ENCODE results near the gene ATP6V0A1. TPM values are rescaled to one million over a fixed set of nuclear protein-coding genes. Genes with fewer than 3 reads are reported as not detected.

The ATP6V0A1 gene
- total RNA-seq, 1 experiment from 2014 or later = 55.1 TPM

DNA sequence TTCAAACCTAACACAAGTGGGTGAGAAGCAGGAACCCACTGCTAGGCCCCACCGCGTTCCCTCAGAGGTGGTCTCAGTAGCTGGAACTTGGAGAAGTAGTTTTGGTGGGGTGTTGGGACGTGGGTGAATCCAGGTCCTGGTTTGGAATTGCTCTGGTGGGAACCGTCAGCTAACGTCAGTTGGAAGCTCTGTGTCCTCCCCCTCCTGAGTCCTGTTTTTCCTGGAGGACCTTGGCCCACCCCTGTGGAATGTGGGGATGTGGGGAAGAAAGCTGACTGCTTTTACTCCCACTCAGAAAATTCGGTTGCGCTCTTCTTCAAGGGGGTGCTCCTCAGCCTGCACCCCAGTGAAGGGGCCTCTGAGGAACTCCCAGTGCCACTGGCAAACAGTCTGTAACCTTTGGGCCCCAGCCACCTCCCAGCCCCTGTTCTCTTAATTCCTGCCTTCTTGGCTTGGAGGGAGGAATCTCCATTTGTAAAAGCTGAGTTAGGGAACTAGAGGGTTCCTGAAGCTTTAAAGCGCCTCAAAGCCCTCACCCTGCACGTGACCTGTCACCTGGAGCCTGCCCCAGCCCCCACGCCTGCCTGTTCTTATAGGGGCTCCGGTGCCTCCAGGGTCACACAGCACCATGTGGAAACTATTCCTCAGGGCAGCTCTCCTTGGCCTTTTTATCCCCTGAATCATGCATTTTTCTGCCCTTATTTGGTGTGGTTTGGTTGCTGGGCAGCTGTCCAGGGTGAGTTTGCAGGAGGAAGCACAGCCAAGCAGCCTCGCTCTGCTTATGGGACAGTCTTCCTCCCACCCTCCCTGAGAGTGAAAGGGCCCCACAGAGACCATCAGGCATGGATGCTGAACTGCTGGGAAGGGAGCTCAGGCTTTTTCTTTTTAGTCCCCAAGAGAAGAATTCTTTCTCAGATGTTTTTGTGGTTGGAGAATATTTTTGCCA is 61.1 kb downstream of the ATP6V0A1 start:
- Histone ChIP-seq H3K36me3 (ENCODE audit: low read depth) (0 out of 2 replicates have a peak, but pooled peaks cover 3% of the 10 kb centered on the region), H3K79me2 (ENCODE audit: low read depth) (no peaks in the 10 kb centered on the region), H3K4me3 (peak overlapping the region; percentile 5; the same call in 1 of the 2 replicates), H3K4me1 (replicated peaks; ENCODE audit: insufficient read depth) (peaks cover 53% of the 10 kb centered on the region), H3K27me3 (ENCODE audit: insufficient read depth, low read depth) (no peaks in the 10 kb centered on the region), H3K9me3 (ENCODE audit: insufficient read depth, low read depth) (no peaks in the 10 kb centered on the region), H3K27ac (peak overlapping the region; percentile 89), H3F3A (ENCODE audit: insufficient read depth, low read depth) (peaks cover 50% of the 10 kb centered on the region), H4K20me1 (ENCODE audit: insufficient read depth) (no peaks in the 10 kb centered on the region), H2AFZ (no peak overlapping the region), H3K4me2 (peak overlapping the region; percentile 67), H3K9me2 (ENCODE audit: insufficient read depth) (no peaks in the 10 kb centered on the region)
- peak; percentile 87 to 95 for DNase-seq
- ChIA-PET POLR2A (ENCODE audit: unreplicated experiment) (interaction anchor here (0.6 to 2.0 kb wide), 11 partner anchors 13 to 841 kb away, joined by 3 to 18 read pairs (median 6); partner anchors contain the start of genes BECN1, CAVIN1 and EIF1), CTCF (interaction anchor here (0.6 to 2.3 kb wide), 2 partner anchors 7 to 48 kb away, joined by 3 to 18 read pairs; no protein-coding TSS in a partner anchor)
- intact Hi-C loops (cut with micrococcal nuclease; ENCODE audit: unreplicated experiment) = loop anchor here (1.0 to 5.0 kb wide), 6 partner anchors 7 to 553 kb away; partner anchors contain the start of genes ATP6V0A1, CAVIN1 and CNP
- BruUV-seq (replicated peaks) = TSS peak; percentile 79
- TF ChIP-seq EZH2 (IDR thresholded peaks at IDR 0.05; ENCODE audit: low read depth) (no peak), CTCF (conservative IDR thresholded peaks at IDR 0.05) (no peak)

GRCh38 chr17:42520540-42520951 is 61.9 kb downstream of the ATP6V0A1 start:
- TF ChIP-seq CTCF (conservative IDR thresholded peaks at IDR 0.05) = peak; percentile 40; the same call in 1 of the 2 replicates
- TF ChIP-seq EZH2 (IDR thresholded peaks at IDR 0.05; ENCODE audit: low read depth) = no peak
- no peaks in the 10 kb centered on the region for H3K27me3 ChIP-seq (ENCODE audit: insufficient read depth, low read depth)
- H3K79me2 ChIP-seq (ENCODE audit: low read depth) = no peaks in the 10 kb centered on the region
- H3K9me3 ChIP-seq (ENCODE audit: insufficient read depth, low read depth) = no peaks in the 10 kb centered on the region
- H3F3A ChIP-seq (ENCODE audit: insufficient read depth, low read depth) = peaks cover 54% of the 10 kb centered on the region
- H3K9me2 ChIP-seq (ENCODE audit: insufficient read depth) = no peaks in the 10 kb centered on the region
- TSS peak; percentile 69 for BruUV-seq (replicated peaks)
- peaks cover 53% of the 10 kb centered on the region for H3K4me1 ChIP-seq (replicated peaks; ENCODE audit: insufficient read depth)
- 0 out of 2 replicates have a peak, but pooled peaks cover 3% of the 10 kb centered on the region for H3K36me3 ChIP-seq (ENCODE audit: low read depth)
- POLR2A ChIA-PET (ENCODE audit: unreplicated experiment) = interaction anchor here (0.6 to 1.1 kb wide), 7 partner anchors 12 to 832 kb away, joined by 4 to 18 read pairs (median 6); partner anchors contain the start of genes BECN1, CAVIN1 and EIF1
- no peak for DNase-seq
- no peaks in the 10 kb centered on the region for H4K20me1 ChIP-seq (ENCODE audit: insufficient read depth)
- no peak overlapping the region for H3K4me3 ChIP-seq
- H3K27ac ChIP-seq = peak overlapping the region; percentile 89
- peak overlapping the region; percentile 67 for H3K4me2 ChIP-seq
- intact Hi-C loops (cut with micrococcal nuclease; ENCODE audit: unreplicated experiment) = no loop called here
- H2AFZ ChIP-seq = no peak overlapping the region
- CTCF ChIA-PET = interaction anchor here (0.6 kb wide), 1 partner anchor 109 kb away, joined by 3 read pairs; no protein-coding TSS in a partner anchor

DNA sequence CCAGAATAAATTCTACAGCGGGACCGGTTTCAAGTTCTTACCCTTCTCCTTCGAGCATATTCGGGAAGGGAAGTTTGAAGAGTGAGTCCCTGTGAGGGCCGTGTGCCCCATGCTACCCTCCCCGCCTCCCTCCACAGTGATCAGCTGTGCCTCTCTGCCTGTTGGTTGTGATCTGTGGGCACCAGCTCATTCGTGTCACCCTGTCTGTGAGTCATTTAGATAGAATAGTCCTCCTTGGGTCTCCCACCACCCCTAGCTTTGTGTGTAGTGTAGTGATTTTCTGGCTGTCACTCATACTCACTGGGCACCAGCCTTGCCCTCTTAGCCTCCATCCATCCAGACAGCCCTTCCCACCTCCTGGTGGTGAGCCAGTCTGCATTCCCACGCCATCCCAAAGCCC is 62.4 kb downstream of the ATP6V0A1 start:
- Histone ChIP-seq H3K27ac (peak overlapping the region; percentile 89), H2AFZ (no peak overlapping the region), H3K4me2 (peak overlapping the region; percentile 67; the same call in 1 of the 2 replicates), H3K9me2 (ENCODE audit: insufficient read depth) (no peaks in the 10 kb centered on the region), H3K9me3 (ENCODE audit: insufficient read depth, low read depth) (no peaks in the 10 kb centered on the region), H4K20me1 (ENCODE audit: insufficient read depth) (no peaks in the 10 kb centered on the region), H3K36me3 (ENCODE audit: low read depth) (0 out of 2 replicates have a peak, but pooled peaks cover 3% of the 10 kb centered on the region), H3K4me3 (no peak overlapping the region), H3K79me2 (ENCODE audit: low read depth) (no peaks in the 10 kb centered on the region), H3K27me3 (ENCODE audit: insufficient read depth, low read depth) (no peaks in the 10 kb centered on the region), H3F3A (ENCODE audit: insufficient read depth, low read depth) (peaks cover 53% of the 10 kb centered on the region), H3K4me1 (replicated peaks; ENCODE audit: insufficient read depth) (peaks cover 53% of the 10 kb centered on the region)
- ChIA-PET POLR2A (ENCODE audit: unreplicated experiment) (interaction anchor here (0.6 kb wide), 1 partner anchor 651 kb away, joined by 4 read pairs; no protein-coding TSS in a partner anchor), CTCF (interaction anchor here (0.6 kb wide), 1 partner anchor 109 kb away, joined by 3 read pairs; no protein-coding TSS in a partner anchor)
- BruUV-seq (replicated peaks) = no TSS peak
- TF ChIP-seq EZH2 (IDR thresholded peaks at IDR 0.05; ENCODE audit: low read depth) = no peak
- no peak for TF ChIP-seq CTCF (conservative IDR thresholded peaks at IDR 0.05)
- intact Hi-C loops (cut with micrococcal nuclease; ENCODE audit: unreplicated experiment) = no loop called here
- DNase-seq = no peak
